HG02623 (cell line): Measurements from ENCODE around the gene CHMP4B.

ENCODE experiments used
- ATAC-seq: cut with Tn5 transposase; IDR thresholded peaks from one replicate; pipeline ENCODE4 v1.9.1; 2021; ENCODE audit warnings: moderate library complexity; ENCODE audit not compliant: unreplicated experiment

The CHMP4B gene

DNA sequence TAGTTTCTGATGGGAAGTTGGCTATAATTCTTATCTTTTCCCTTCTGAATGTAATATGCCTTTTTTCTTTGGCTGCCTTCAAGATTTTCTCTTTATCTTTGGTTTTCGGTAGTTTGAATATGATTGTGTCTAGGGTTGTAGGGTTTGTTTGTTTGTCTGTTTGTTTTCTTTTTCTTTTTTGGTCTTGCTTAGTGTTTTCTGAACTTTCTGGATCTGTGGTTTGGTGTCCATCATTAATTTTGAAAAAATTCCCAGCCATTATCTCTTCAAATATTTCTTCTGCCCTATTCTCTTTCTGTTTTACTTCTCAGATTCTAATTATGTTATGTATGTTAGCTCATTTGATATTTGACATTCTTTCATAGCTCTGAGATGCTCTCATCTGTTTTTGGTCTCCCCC, 79.4 kb downstream of the CHMP4B start:
- ATAC-seq: no peak

- ATAC-seq: no peak
Observed at GRCh38 chr20:33893314-33893713, 82.2 kb downstream of the CHMP4B start.

- ATAC-seq: no peak
Observed at GRCh38 chr20:33894798-33895197, 83.7 kb downstream of the CHMP4B start.

GRCh38 chr20:33896509-33896908, 85.4 kb downstream of the CHMP4B start:
- ATAC-seq: no peak

DNA sequence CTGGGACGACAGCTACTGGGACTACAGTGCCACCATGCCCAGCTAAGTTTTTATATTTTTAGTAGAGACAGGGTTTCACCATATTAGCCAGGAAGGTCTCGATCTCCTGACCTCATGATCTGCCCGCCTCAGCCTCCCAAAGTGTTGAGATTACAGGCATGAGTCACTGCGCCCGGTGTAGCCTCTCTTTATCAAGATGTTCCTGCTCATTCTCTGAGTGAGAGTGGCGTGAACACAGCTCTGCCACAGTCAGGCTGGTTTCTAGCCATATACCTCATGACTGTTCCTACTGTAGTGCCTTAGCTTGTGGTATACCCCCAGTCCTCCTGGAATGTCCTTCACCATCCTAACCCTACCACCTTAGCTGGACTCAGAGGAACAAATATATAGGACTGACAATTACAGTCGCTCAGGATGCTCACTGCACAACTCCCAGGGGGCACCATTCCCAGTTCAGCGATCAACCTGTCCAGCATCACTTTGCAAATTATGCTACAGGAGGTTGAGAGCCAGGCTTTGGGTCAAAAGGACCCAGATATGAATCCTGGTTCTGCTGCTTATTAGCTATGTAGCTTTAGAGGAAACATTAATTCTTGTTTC, 86.3 kb downstream of the CHMP4B start:
- no peak for ATAC-seq

DNA sequence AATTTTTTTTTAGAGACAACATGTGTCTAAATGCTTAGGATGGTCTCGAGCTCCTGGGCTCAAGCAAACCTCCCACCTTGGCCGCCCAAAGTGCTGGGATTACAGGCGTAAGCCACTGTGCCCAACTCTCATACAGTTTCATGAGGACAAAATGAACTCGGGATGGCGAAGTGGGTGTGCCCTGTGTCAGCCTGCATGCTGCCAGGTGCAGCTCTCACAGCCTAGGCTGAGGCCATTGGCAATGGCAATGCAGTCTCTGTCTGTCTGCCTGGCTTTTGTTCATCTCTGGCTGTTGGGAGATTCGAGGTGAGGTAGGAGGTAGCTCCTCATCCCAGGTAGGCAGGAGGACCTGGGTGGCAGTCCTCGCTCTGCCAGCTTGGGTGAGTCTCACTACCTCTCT, 88.0 kb downstream of the CHMP4B start:
- ATAC-seq: no peak

GRCh38 chr20:33900521-33901131, 89.5 kb downstream of the CHMP4B start:
- ATAC-seq: no peak

DNA sequence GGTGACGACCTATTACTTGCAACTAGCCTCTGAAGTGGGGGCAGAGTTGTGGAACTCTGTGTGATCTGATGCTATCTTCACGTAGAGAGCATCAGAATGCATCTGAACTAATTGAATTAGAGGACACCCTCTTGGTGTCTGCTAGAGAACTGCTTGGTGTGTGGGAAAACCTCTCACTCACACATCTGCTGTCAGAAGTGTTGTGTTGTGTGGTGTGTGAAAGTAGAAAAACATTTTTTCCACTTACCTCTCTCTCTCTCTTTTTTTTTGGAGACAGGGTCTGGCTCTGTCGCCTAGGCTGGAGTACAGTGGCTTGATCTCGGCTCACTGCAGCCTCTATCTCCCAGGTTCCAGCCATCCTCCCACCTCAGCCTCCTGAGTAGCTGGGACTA, 90.0 kb downstream of the CHMP4B start:
- no peak for ATAC-seq

- ATAC-seq: no peak
Observed at GRCh38 chr20:33902011-33902410, 90.9 kb downstream of the CHMP4B start.
